Mesodermal cell (in vitro differentiated cells): ENCODE data around the gene GRID2.

Source experiments
- H3K27ac ChIP-seq: 2 replicates; pipeline ENCODE4 v1.7.0; 2013; ENCODE audit warnings: mild to moderate bottlenecking, low read depth, low read length, moderate library complexity; ENCODE audit not compliant: severe bottlenecking
- H3K36me3 ChIP-seq: 2 replicates; pipeline ENCODE4 v1.7.1; 2013; ENCODE audit warnings: mild to moderate bottlenecking, low read length, moderate library complexity; ENCODE audit not compliant: control insufficient read depth, insufficient read depth
- H3K4me1 ChIP-seq: one replicate; pipeline ENCODE4 v1.7.1; 2013; ENCODE audit warnings: mild to moderate bottlenecking, low read length; ENCODE audit not compliant: insufficient read depth, control insufficient read depth, poor library complexity, severe bottlenecking
- H3K4me3 ChIP-seq: 2 replicates; pipeline ENCODE4 v1.7.0; 2013; ENCODE audit warnings: low read length, control low read depth, mild to moderate bottlenecking; ENCODE audit not compliant: insufficient read depth, poor library complexity, severe bottlenecking; ENCODE audit errors: extremely low read depth
- H3K9me3 ChIP-seq: 2 replicates; pipeline ENCODE4 v1.7.1; 2013; ENCODE audit warnings: mild to moderate bottlenecking, low read length, moderate library complexity; ENCODE audit not compliant: control insufficient read depth
- WGBS, 2 experiments: methylation state at CpG; one replicate each; pipeline ENCODE4 v1.1.5; 2013; ENCODE audit warnings: missing lambda C conversion rate in 2 of 2; ENCODE audit not compliant: insufficient coverage in 2 of 2; 5-methylcytosine and 5-hydroxymethylcytosine counted together

Gene GRID2

DNA sequence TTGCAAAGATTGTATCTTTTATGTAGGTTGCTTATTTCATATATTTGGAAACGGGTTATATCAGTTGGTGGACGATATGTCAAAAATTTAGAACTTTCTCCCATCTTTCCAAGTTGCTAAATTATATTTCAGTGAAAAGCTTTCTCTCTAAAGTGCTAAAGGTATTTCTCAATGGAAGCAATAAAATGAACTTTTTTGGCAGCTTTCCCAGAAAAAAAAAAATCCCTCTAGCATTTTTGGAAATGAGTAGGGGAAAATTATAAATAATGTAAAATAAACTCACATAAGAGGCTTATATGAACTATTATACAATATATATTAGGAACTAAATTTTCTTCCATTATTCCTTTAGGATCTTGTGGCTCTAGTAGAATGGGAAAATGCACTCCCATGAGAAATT, 152.2 kb downstream of the GRID2 start:
- Histone ChIP-seq H3K27ac (no peak overlapping the region), H3K9me3 (no peaks in the 10 kb centered on the region), H3K4me3 (no peak overlapping the region), H3K4me1 (no peaks in the 10 kb centered on the region), H3K36me3 (no peaks in the 10 kb centered on the region)
- no CpG with 5 or more reads among the region's 2 CpGs for WGBS, 2 experiments

DNA sequence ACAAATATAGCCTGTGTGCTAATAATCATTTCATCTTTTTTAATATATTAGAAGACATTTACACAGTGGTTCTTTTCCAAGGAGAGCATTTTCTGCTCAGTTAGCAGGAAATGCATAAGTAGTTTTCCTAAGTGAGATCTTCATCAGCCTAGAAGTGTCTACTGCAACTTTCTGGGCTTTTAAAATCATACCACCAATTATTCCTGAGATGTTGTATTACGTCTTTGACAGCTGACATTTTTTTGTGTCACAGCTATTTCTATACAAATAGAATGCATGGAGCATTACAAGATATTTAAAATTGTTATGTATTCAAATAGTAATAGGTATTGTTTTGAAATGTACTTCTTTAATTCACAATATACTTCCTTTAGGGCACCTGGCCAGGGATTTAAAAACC, 158.0 kb downstream of the GRID2 start:
- no CpG with 5 or more reads among the region's 1 CpG for WGBS, 2 experiments
- Histone ChIP-seq H3K9me3 (peaks cover 4% of the 10 kb centered on the region), H3K36me3 (no peaks in the 10 kb centered on the region), H3K27ac (no peak overlapping the region), H3K4me1 (no peaks in the 10 kb centered on the region), H3K4me3 (no peak overlapping the region)

DNA sequence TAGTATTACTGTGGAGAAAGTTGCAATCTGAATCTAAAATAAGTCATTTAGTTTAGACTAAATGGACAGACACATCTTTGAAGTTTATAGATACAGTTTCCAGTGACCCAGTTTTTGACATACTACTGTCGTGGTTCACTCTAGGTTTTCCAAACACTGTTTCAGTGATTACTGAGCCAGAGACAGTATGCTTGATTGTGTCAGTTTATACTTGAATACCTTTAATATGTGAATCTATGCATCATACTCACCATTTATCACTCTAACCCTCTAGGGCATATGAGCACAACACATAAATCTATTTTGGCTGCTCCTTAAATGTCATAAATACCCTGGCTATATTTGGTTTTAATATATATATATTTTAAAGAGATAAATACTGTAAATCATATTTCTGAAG, 173.5 kb downstream of the GRID2 start:
- H3K4me3 ChIP-seq, result no peak overlapping the region
- no CpG with 5 or more reads among the region's 1 CpG for WGBS, 2 experiments

DNA sequence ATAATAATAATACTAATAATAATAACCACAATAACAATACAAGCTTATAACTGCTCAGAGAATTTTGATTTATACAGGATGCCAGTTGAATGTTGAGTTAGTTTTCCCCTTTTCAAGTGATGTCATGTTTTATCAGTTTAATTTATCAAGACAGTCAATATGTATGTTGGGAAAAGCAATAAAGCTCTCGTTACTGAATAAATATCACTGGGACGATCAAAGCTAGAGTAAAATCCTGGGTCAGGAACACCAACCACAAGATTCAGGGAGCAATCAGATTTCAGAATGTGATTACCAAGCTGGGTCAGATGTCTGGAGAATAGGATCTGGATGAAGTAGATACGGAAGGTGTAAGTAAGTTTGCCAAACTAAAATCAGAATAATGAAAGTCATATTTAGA, 179.6 kb downstream of the GRID2 start:
- H3K4me3 ChIP-seq, result no peak overlapping the region
- H3K9me3 ChIP-seq, result no peaks in the 10 kb centered on the region
- WGBS, 2 experiments, result 71 to 95% methylated on average over 2 to 3 of the region's 3 CpGs
- H3K36me3 ChIP-seq, result no peaks in the 10 kb centered on the region
- no peaks in the 10 kb centered on the region for H3K4me1 ChIP-seq
- H3K27ac ChIP-seq, result no peak overlapping the region

More for the DNA sequence above, 173.5 kb downstream of the GRID2 start:
- Histone ChIP-seq H3K27ac (no peak overlapping the region), H3K36me3 (no peaks in the 10 kb centered on the region), H3K4me1 (no peaks in the 10 kb centered on the region), H3K9me3 (no peaks in the 10 kb centered on the region)

DNA sequence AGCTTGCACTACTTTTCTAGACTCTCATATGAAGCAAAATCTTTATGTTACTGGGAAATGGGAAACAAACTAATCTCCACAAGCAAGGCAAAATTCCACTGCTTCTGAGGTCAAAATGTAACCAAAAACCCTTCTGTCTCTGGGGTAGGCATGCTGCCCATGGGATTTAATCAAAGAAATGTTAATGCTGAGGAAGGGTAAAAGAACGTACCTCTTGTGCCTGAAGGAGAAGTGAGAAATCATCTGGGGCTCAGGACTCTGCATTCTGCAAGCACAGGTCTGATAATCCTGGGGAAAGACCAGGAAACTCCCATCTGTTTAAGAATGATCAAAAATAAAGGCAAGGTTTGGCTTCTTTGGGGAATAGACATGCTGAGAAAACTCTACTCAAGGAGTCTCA, 184.7 kb downstream of the GRID2 start:
- Histone ChIP-seq H3K4me1 (no peaks in the 10 kb centered on the region), H3K9me3 (no peaks in the 10 kb centered on the region), H3K4me3 (no peak overlapping the region), H3K27ac (no peak overlapping the region), H3K36me3 (no peaks in the 10 kb centered on the region)
- 50% methylated on average over 1 of the region's 1 CpG; no CpG with 5 or more reads in 1 of the 2 experiments for WGBS, 2 experiments

DNA sequence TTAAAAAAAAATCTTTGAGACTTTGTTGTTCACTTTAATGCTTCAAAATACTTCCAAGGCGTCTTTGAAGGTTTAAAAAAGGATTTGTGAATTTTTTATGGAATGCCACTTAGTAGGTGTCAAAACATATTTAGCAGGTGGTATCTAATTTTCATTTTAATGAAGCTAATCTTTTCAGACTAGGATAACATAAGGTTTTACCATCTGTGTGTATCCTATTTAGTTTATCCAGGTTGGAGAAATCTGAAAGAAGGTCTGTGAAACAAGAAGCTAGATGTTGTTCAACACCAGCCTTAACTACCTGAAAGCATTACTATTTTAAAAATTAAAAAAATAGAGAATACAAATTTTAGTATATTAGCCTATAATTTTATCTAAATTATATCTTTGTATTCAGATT, 193.4 kb downstream of the GRID2 start:
- H3K9me3 ChIP-seq, result no peaks in the 10 kb centered on the region
- H3K27ac ChIP-seq, result no peak overlapping the region
- no peaks in the 10 kb centered on the region for H3K36me3 ChIP-seq
- H3K4me3 ChIP-seq, result no peak overlapping the region
- WGBS, 2 experiments, result no CpG with 5 or more reads among the region's 1 CpG
- H3K4me1 ChIP-seq, result no peaks in the 10 kb centered on the region

DNA sequence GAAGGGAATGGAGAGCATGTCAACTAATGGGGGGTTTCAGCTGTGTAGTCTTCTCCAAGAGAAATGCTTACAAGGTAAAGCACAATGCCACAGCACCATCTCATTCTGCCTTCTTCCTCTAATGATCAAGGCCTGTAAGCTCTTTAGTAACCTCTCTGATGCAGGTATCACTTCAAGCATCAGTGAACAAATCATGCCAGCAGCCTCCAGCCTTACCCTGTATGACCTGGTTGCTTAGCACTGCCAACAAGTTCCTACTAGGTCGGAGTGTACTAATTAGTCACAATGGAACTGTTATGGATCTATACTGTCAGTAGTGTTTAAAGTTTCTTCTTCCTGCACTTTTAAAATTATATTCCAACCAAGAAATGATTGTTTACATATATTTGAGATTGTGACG, 197.7 kb downstream of the GRID2 start:
- WGBS, 2 experiments, result no CpG with 5 or more reads among the region's 2 CpGs

DNA sequence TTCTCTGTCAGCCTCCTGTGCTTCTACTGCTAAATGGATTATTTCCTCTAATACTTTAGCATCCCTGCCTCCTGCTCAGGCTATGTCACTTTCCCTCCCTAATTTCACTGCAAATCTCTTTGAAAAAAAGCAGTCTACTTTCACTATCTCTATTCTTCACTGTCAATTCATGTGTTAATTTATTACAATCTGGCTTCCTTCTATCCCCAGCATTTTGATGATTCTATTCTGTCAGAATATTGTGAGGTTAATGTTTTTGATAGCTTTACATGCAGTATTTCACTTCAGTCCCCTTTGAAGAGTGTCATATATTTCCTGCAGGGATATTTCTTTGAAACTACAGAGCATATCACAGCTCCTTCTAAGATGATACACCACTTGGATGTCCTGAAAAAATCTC, 203.2 kb downstream of the GRID2 start:
- Histone ChIP-seq H3K9me3 (no peaks in the 10 kb centered on the region), H3K27ac (no peak overlapping the region), H3K4me1 (no peaks in the 10 kb centered on the region), H3K36me3 (no peaks in the 10 kb centered on the region), H3K4me3 (no peak overlapping the region)

More for the DNA sequence above, 197.7 kb downstream of the GRID2 start:
- H3K36me3 ChIP-seq, result no peaks in the 10 kb centered on the region
- no peaks in the 10 kb centered on the region for H3K4me1 ChIP-seq
- H3K9me3 ChIP-seq, result no peaks in the 10 kb centered on the region
- no peak overlapping the region for H3K4me3 ChIP-seq
- H3K27ac ChIP-seq, result no peak overlapping the region

DNA sequence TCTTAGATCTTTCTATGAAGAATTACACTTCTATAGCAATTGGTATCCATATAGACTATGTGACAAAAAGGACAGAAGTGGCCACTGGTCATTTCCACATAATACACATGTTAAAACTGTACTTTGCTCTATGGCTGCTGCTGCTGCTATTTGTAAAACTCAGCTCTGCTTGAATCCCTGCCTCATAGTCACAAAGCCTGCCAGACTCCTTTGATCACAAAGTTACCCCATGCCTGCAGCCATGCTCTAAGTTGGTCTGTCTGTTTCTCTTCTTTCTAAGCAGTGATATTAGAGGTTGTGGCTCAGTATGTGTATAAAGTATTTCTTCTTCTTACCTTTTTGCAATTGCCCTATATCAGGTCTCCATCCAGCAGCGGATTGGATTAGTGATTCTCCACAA, 210.9 kb downstream of the GRID2 start:
- Histone ChIP-seq H3K9me3 (no peaks in the 10 kb centered on the region), H3K36me3 (no peaks in the 10 kb centered on the region), H3K4me1 (no peaks in the 10 kb centered on the region), H3K27ac (no peak overlapping the region), H3K4me3 (no peak overlapping the region)
- no CpG with 5 or more reads among the region's 1 CpG for WGBS, 2 experiments

DNA sequence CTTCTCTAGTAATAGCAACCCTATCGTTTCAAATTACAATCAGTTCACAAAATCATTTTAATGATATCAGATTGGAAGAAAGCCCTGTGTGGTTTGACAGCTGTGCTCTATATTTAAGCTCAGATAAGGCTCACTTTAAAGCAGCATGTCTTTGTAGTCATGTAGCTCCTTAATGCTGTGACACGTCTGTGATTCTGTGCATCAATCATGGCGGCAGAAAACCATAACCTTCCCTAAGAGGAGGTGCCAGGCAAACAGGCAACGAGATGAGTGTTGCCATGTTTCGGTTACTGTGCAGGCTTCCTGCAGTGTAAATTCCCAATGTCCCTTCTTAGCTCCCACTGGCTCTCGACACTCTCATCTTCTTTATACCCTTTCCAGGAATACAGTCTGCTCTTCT, 212.7 kb downstream of the GRID2 start:
- WGBS, 2 experiments, result 83 to 93% methylated on average over 4 of the region's 6 CpGs
- H3K27ac ChIP-seq, result no peak overlapping the region

DNA sequence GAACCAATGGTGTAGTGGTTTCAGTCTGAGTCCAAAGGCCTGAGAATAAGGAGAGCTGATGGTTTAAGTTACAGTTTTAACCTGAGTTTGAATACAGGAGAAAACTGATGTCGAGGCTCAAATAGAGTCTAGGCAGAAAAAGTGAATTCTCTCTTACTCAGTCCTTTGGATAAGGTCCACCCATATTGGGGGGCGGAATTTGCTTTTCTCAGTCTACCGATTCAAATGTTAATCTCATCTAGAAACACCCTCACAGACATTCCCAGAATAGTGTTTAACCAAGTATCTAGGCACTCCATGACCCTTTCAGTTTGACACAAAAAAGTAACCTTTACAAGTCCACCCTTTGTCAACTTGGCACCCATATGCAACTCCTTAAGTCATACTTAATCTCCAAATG, 216.0 kb downstream of the GRID2 start:
- H3K27ac ChIP-seq, result no peak overlapping the region
- no peaks in the 10 kb centered on the region for H3K36me3 ChIP-seq
- no peaks in the 10 kb centered on the region for H3K4me1 ChIP-seq
- no peak overlapping the region for H3K4me3 ChIP-seq
- WGBS, 2 experiments, result 52 to 64% methylated on average over 2 to 3 of the region's 3 CpGs
- no peaks in the 10 kb centered on the region for H3K9me3 ChIP-seq

More for the DNA sequence above, 212.7 kb downstream of the GRID2 start:
- H3K4me1 ChIP-seq, result no peaks in the 10 kb centered on the region
- H3K4me3 ChIP-seq, result no peak overlapping the region
- no peaks in the 10 kb centered on the region for H3K36me3 ChIP-seq
- H3K9me3 ChIP-seq, result no peaks in the 10 kb centered on the region

DNA sequence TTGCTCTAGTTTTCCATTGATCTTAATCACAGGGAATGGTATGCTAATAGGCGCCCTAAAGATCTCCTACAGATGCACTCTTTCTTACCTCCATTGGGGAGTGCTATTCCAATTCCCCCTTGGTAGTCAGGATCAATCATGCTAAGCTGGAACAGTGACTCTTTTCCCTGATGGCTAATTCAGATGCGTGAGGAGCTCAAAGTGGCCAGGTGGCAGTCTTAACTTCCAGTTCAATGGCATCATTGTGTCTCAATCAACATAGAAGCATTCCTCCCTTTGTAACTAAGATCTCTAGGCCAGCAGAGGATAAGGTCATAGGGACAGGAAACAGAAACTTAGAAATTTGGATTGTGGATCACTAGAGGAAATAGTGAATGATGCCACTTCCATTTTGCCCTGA, 216.8 kb downstream of the GRID2 start:
- 10 to 40% methylated on average over 1 to 2 of the region's 2 CpGs for WGBS, 2 experiments
- no peak overlapping the region for H3K27ac ChIP-seq
- H3K9me3 ChIP-seq, result no peaks in the 10 kb centered on the region
- H3K36me3 ChIP-seq, result no peaks in the 10 kb centered on the region
- no peak overlapping the region for H3K4me3 ChIP-seq
- no peaks in the 10 kb centered on the region for H3K4me1 ChIP-seq
